ENCODE measurements around the gene CLDN22.

The CLDN22 gene

GRCh38 chr4:183347566-183347965 lies 27.5 kb upstream of the CLDN22 start:
- H3K4me3 ChIP-seq (ENCODE audit: low read depth, low read length): no peak overlapping the region
- no peak for TF ChIP-seq CTCF (IDR thresholded peaks at IDR 0.05; ENCODE audit: borderline replicate concordance, insufficient read depth, low read depth, low read length)

GRCh38 chr4:183347146-183347545 lies 27.1 kb upstream of the CLDN22 start:
- TF ChIP-seq CTCF (IDR thresholded peaks at IDR 0.05; ENCODE audit: borderline replicate concordance, insufficient read depth, low read depth, low read length): no peak
- no peak overlapping the region for H3K4me3 ChIP-seq (ENCODE audit: low read depth, low read length)

- no peak overlapping the region for H3K4me3 ChIP-seq (ENCODE audit: low read depth, low read length)
- no peak for TF ChIP-seq CTCF (IDR thresholded peaks at IDR 0.05; ENCODE audit: borderline replicate concordance, insufficient read depth, low read depth, low read length)
These were observed 25.2 kb upstream of the CLDN22 start for GRCh38 chr4:183345261-183345660.

- no peak overlapping the region for H3K4me3 ChIP-seq (ENCODE audit: low read depth, low read length)
- TF ChIP-seq CTCF (IDR thresholded peaks at IDR 0.05; ENCODE audit: borderline replicate concordance, insufficient read depth, low read depth, low read length): no peak
These were observed 24.6 kb upstream of the CLDN22 start for GRCh38 chr4:183344523-183345255.

GRCh38 chr4:183343730-183344129 lies 23.7 kb upstream of the CLDN22 start:
- TF ChIP-seq CTCF (IDR thresholded peaks at IDR 0.05; ENCODE audit: borderline replicate concordance, insufficient read depth, low read depth, low read length): no peak
- H3K4me3 ChIP-seq (ENCODE audit: low read depth, low read length): no peak overlapping the region

GRCh38 chr4:183342541-183343533 lies 22.8 kb upstream of the CLDN22 start:
- no peak for TF ChIP-seq CTCF (IDR thresholded peaks at IDR 0.05; ENCODE audit: borderline replicate concordance, insufficient read depth, low read depth, low read length)
- no peak overlapping the region for H3K4me3 ChIP-seq (ENCODE audit: low read depth, low read length)

Measured in GM12875 (cell line).